ENCODE data around the gene CAMTA1.

The CAMTA1 gene

GRCh38 chr1:6961905-6962477 is 176.7 kb downstream of the CAMTA1 start:
- no peak for DNase-seq

- DNase-seq = no peak
Measured at GRCh38 chr1:6962478-6962995, 177.3 kb downstream of the CAMTA1 start.

GRCh38 chr1:6962996-6963911 is 178.0 kb downstream of the CAMTA1 start:
- peak; percentile 28 for DNase-seq

GRCh38 chr1:6963912-6964307 is 178.7 kb downstream of the CAMTA1 start:
- DNase-seq = no peak

GRCh38 chr1:6965083-6965934 is 180.1 kb downstream of the CAMTA1 start:
- no peak for DNase-seq

- no peak for DNase-seq
Measured at GRCh38 chr1:6965935-6966241, 180.6 kb downstream of the CAMTA1 start.

- DNase-seq = no peak
Measured at GRCh38 chr1:6966326-6966725, 181.1 kb downstream of the CAMTA1 start.

GRCh38 chr1:6967431-6968111 is 182.3 kb downstream of the CAMTA1 start:
- DNase-seq = no peak

DNA sequence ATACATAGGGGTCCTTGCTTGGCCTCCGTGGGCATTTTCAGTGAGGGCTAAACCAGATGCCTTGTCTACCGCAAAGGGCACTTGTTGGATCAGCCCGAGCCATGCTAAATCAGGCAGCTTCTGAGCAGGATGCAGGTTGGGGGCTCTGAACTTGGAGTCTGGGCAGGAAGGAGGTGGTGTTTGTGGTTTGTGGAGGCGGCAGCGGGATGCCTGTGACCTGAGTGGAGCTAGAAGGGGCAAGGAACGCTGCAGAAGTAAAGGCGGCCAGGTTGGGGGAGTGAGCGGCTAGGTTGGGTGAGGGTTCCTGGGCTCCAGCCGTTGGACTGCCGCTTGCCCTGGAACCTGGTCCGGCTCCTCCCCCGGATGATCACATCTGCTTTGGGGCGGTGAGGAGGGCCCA is 183.9 kb downstream of the CAMTA1 start:
- no peak for DNase-seq

- DNase-seq = no peak
Measured at GRCh38 chr1:6969762-6970161, 184.5 kb downstream of the CAMTA1 start.

- no peak for DNase-seq
Measured at GRCh38 chr1:6970221-6970620, 185.0 kb downstream of the CAMTA1 start.

DNA sequence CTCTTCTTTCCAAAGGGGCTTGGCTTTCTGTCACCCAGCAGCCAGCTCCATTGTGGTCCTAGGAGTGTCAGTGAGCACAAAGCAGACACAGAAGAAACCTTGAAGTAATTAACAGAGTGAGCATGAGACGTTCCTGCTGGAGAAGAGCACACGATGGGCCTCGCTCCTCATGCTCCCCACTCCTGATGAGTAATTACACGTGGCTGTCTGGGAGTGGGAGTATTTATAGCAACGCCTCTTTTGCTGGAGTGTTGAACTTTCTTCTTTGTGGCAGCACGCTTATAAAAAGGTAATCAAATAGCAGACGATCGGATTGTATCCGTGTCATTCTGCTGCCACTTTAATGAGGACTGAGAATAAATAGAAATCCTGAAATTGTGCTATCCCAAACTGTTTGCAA is 185.8 kb downstream of the CAMTA1 start:
- DNase-seq = no peak

DNA sequence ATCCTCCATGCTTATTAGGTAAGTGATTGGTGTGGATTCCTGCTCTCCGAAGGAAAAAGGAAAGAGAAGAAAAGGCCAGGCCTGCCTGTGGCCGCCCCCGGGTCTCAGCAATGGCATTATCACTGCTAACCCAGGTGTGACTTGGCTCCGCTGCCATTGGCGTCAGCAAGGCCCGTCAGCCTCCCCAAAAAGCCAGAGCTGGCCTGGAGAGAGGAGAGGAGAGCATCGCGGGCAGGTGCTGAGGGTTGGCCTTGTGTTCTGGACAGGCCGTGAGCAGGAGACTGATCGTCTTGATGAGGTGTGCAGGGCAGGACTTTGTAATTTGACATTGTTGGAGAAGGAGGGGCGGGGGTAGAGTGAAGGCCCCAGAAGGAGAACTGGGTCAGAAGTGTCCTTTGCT is 186.4 kb downstream of the CAMTA1 start:
- DNase-seq = no peak

GRCh38 chr1:6972399-6972798 is 187.1 kb downstream of the CAMTA1 start:
- no peak for DNase-seq

- DNase-seq = no peak
Measured at GRCh38 chr1:6975331-6976043, 190.2 kb downstream of the CAMTA1 start.

DNA sequence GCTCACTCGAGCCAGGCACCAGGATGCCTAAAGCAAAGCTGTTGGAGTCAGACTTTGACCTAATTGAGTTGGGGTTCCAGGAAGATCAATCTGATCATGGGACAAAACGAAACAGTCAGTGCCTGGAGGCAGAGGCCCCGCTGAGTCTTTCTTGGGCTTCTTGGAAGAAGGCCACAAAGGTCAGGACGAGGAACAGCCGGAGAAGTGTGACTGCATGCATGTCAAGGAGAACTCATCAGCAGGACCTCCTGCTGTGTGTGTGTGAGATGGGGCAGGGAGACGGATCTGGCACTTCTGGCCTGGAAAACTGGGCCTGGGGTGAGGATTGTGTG is 190.8 kb downstream of the CAMTA1 start:
- no peak for DNase-seq

DNA sequence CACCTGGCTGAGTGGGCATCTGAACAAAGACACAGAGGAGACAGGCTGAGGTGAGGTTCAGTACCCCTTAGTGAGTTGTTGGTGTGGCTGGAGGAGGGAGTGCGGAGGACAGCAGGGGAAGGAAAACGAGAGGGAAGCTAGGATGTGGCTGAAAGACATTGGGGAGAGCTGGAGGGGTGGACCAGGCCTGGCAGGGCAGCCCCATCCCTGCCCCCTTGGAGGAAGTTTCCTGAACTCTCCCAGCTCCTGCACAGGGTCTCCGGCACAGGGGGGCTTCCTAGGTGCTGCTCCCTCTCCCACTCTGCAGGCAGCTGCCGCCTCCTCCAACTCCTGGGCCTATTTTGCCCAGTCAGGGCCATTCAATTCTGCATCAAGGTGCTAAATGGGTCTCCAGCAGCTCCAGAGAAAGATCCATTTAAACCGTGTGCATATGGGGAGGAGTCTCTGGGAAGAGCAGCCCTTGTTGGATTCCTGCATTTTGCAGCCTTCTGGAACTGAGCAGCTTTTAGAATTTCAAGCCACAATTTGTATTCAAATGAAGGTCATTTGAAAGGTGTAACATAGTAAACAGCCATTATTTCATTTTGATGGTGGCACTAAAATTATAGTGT is 193.9 kb downstream of the CAMTA1 start:
- DNase-seq = no peak

GRCh38 chr1:6981595-6981994 is 196.3 kb downstream of the CAMTA1 start:
- DNase-seq = no peak

GRCh38 chr1:6982443-6982842 is 197.2 kb downstream of the CAMTA1 start:
- no peak for DNase-seq

DNA sequence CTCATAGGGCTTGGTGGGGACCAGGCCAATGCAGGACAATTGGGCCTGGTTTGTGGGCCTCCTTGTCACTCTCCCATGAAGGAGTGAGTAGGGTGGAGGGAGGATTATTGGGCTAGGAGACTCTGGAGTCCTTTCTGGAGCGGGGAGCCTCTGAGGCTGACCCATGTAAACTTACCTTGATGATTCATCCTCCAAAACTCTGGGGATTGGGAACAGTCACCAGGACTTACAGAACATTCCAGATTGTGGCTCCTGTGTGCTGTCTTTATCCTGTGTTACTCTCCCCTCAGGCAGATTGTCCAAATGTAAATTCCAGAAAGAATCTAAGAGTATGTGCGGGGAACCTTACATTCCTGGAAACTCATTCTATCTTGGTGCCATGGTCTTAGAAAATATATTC is 197.6 kb downstream of the CAMTA1 start:
- DNase-seq = no peak

- no peak for DNase-seq
Measured at GRCh38 chr1:6984536-6984935, 199.3 kb downstream of the CAMTA1 start.

DNA sequence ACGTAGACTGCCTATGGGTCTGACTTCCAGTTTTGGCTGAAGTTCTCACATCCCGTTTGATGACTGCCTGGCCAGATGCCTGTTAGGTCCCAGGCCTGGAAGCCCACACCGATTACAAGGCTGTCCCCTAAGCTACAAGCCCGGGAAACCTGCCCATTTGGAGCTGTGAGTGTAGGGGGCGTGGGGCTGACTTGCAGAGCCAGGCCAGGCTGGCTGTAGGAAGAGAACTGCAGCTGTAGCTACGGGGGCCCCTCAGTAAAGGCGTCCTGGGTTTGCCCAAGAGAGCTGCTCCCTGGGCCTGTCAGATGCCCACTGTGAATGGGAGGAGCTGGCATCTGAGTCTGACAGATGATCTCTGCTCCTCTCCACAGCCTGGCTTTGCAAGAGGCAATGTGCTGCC is 199.7 kb downstream of the CAMTA1 start:
- DNase-seq = no peak
